ENCODE data around the gene KLF11. TPM values are rescaled to one million over a fixed set of nuclear protein-coding genes. Genes with fewer than 3 reads are reported as not detected.
A peak's percentile ranks its signal among the peaks of the same experiment; 100 is the strongest.
"Not testable (repeated sequence)": the region's sequence is repeated elsewhere in the genome, so short reads cannot be mapped to it uniquely, and the experiment has no call there.

The KLF11 gene
- total RNA-seq, 1 donor from 2014 or later, result 23.5 TPM

DNA sequence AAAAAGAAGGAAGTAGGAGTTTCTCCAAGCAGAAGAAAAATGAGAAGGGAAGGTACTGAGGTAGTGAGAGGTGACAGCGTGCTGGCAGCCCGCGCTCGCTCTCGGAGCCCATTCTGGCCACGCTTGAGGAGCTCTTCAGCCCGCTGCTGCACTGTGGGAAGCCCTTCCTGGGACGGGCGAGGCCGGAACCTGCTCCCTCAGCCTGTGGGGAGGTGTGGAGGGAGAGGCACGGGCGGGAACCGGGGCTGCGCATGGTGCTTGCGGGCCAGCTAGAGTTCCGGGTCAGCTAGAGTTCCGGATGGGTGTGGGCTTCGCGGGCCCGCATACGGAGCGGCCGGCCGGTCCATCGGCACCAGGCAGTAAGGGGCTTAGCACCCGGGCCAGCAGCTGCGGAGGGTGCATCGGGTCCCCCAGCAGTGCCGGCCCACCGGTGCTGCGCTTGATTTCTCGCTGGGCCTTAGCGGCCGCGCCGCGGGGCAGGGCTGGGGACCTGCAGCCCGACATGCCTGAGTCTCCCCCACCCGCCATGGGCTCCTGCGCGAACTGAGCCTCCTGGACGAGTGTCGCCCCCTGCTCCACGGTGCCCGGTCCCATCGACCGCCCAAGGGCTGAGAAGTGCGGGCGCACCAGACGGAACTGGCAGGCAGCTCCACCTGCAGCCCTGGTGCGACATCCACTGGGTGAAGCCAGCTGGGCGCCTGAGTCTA, 48.0 kb downstream of the KLF11 start:
- DNase-seq (ENCODE audit: low spot score) (no peak), ATAC-seq (peak; percentile 68)
- intact Hi-C loops (cut with DNase I), result no loop called here

- intact Hi-C loops (cut with DNase I); DNase-seq (ENCODE audit: low spot score); ATAC-seq: not testable (repeated sequence)
Observed at GRCh38 chr2:10091889-10092244, 48.5 kb downstream of the KLF11 start.

- intact Hi-C loops (cut with DNase I), result no loop called here
- no peak for DNase-seq (ENCODE audit: low spot score)
- no peak for ATAC-seq
Observed at GRCh38 chr2:10094271-10094814, 51.0 kb downstream of the KLF11 start.

DNA sequence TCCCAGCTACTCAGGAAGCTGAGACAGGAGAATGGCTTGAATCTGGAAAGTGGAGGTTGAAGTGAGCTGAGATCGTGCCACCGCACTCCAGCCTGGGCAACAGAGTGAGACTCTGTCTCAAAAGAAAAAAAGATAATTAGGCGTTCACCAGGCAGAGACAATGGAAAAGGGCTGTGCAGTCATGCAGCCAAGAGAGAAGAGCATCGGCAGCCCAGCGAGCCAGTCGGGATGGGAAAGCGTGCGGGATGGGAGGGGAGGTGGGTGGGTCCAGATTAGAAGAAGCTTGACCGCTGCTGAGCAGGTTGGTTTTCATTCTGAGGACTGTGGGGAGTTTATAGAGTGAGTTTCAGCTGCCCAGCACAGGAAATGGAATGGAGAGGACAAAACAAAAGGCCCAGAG, 51.8 kb downstream of the KLF11 start:
- intact Hi-C loops (cut with DNase I), result no loop called here
- ATAC-seq (no peak), DNase-seq (ENCODE audit: low spot score) (no peak)

GRCh38 chr2:10096641-10097040, 53.3 kb downstream of the KLF11 start:
- no peak for DNase-seq (ENCODE audit: low spot score)
- ATAC-seq, result no peak
- intact Hi-C loops (cut with DNase I), result no loop called here

GRCh38 chr2:10097352-10098148, 54.2 kb downstream of the KLF11 start:
- intact Hi-C loops (cut with DNase I), result no loop called here

GRCh38 chr2:10101491-10101890, 58.1 kb downstream of the KLF11 start:
- intact Hi-C loops (cut with DNase I), result no loop called here
- no peak for ATAC-seq
- no peak for DNase-seq (ENCODE audit: low spot score)

More at GRCh38 chr2:10097352-10098148, 54.2 kb downstream of the KLF11 start:
- ATAC-seq, result peak; percentile 92
- DNase-seq (ENCODE audit: low spot score), result peak; percentile 77

DNA sequence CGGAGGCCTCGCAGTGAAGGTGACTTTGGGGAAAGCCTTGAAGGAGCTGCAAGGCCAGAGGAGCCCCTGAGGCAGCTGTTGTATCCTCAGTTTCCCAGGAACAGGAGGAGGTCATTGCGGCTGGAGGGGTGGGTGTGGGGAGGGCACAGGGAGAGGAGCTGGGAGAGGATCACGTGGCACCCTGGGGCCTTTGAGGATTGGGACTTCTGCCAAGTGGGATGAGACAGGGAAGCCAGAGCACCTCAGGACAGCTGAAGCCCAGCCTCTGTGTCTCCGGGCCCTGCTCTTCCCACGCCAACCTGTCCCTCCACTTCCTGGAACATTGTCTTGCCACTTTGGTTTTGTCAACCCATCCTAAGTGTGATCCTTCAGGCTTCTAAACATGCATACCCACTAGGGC, 59.8 kb downstream of the KLF11 start:
- ATAC-seq (no peak), DNase-seq (ENCODE audit: low spot score) (no peak)
- intact Hi-C loops (cut with DNase I), result no loop called here

Other genes starting within 250 kb of the KLF11 start
- 26.1 TPM for gene TAF1B, start 200.1 kb upstream of the KLF11 start, total RNA-seq
- 1.5 TPM for gene GRHL1, start 91.9 kb upstream of the KLF11 start, total RNA-seq
- gene CYS1, start 36.9 kb downstream of the KLF11 start, total RNA-seq, result 9.3 TPM
- 1.0 TPM for gene RRM2, start 79.2 kb downstream of the KLF11 start, total RNA-seq

Measured in sciatic nerve (tissue), 2 donors.